BLaER1 (cell line): ENCODE data around the gene KPNB1.
A peak's percentile ranks its signal among the peaks of the same experiment; 100 is the strongest.

Source experiments
- H3K27ac ChIP-seq: shearing (Covaris generic); formaldehyde crosslinking; 2 replicates; pipeline ENCODE4 v1.8.1; 2022
- H3K27me3 ChIP-seq: shearing (Covaris generic); formaldehyde crosslinking; 2 replicates; pipeline ENCODE4 v1.8.1; 2022
- H3K36me3 ChIP-seq: shearing (Covaris generic); formaldehyde crosslinking; 2 replicates; pipeline ENCODE4 v1.8.1; 2022
- H3K4me1 ChIP-seq: shearing (Covaris generic); formaldehyde crosslinking; 2 replicates; pipeline ENCODE4 v1.8.1; 2022
- H3K4me2 ChIP-seq: shearing (Covaris generic); formaldehyde crosslinking; 2 replicates; pipeline ENCODE4 v1.8.1; 2022
- H3K4me3 ChIP-seq: shearing (Covaris generic); formaldehyde crosslinking; 2 replicates; pipeline ENCODE4 v1.8.1; 2022
- H3K9ac ChIP-seq: shearing (Covaris generic); formaldehyde crosslinking; 2 replicates; pipeline ENCODE4 v1.8.1; 2022
- H3K9me3 ChIP-seq: shearing (Covaris generic); formaldehyde crosslinking; 2 replicates; pipeline ENCODE4 v1.8.1; 2022
- H4K20me1 ChIP-seq: shearing (Covaris generic); formaldehyde crosslinking; 2 replicates; pipeline ENCODE4 v1.8.1; 2022
- Cebpa-rat ChIP-seq: shearing (Covaris generic); IDR thresholded peaks from 2 replicates; pipeline ENCODE4 v1.8.1; 2022

KPNB1 gene

DNA sequence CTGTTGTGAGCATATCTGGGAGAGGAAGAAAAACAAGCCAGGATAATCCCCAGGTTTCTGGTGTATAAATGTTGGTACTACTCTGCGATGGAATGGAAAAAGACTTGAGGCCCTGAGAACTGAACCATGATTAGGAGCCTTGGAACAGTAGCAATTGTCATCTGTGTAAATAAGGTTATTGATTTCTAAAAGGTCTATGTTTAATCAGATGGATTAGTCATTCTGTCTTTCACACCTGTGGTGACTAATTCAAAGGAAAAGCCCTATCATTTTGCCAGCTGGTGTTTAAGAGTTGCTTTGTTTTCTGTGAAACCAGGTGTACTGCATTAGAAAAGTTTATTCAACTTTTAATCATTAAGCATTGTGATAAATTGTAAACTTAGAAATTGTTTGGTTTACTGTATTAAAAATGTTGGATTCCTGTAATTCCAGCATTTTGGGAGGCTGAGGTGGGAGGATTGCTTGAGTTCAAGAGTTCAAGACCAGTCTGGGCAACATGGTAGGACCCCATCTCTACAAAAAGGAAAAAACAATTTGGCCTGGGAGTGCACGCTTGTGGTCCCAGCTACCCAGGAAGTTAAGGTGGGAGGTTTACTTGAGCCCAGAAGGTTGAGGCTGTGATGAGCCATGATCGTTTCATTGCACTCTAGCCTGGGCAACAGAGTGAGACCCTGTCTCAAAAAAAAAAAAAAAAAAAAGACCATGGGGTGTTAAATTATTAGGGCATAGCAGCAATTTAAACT lies 29.0 kb upstream of the KPNB1 start:
- no peak for TF ChIP-seq Cebpa-rat
- H3K4me2 ChIP-seq: peak overlapping the region; percentile 54
- peaks cover 85% of the 10 kb centered on the region for H3K36me3 ChIP-seq

DNA sequence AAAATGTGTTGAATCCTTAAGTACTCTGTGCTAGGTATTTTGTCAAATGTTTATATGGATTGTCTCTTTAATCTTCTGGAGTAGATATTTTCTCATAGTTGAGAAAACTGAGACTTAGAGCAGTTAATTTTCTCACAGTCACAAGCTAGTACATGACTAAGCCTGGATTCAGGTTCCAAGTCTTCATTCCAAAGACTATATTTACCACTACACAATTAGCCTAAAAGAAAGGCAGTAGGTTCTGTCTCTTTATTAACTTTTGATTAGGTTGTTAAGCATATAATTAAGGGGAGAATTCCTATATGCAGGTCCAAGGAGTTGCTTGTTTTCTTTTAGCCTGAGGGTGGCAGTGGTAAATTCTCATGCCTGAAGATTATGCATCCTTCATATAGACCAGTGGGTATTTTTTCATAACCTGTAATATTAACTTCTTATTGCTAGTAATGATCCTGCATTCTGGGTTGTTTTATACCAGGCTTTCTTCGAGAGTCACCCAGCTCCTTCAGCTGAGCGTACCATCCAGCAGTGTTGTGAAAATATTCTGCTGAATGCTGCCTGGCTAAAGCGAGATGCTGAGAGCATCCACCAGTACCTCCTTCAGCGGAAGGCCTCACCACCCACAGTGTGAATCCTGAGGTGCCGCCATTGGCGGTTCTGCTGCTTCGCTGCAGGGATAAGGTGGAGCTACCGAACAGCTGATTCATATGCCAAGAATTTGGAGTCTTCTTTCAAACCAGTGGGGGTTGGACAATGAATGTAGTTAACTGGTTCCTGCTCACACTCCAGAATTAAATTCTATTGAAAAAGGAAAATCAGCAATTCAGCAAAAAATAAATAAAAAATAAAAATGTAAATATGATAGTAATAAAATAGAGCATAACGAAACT lies 28.2 kb upstream of the KPNB1 start:
- Histone ChIP-seq H3K4me2 (0 out of 2 replicates have a peak overlapping the region, but pooled peaks have one; percentile 54), H3K4me1 (peaks cover 36% of the 10 kb centered on the region), H3K4me3 (no peak overlapping the region), H3K9ac (no peak overlapping the region), H3K27me3 (no peaks in the 10 kb centered on the region), H3K36me3 (peaks cover 79% of the 10 kb centered on the region), H4K20me1 (no peaks in the 10 kb centered on the region), H3K27ac (0 out of 2 replicates have a peak overlapping the region, but pooled peaks have one; percentile 14), H3K9me3 (no peaks in the 10 kb centered on the region)
- no peak for TF ChIP-seq Cebpa-rat

More for the DNA sequence above, 29.0 kb upstream of the KPNB1 start:
- Histone ChIP-seq H4K20me1 (no peaks in the 10 kb centered on the region), H3K9ac (no peak overlapping the region), H3K4me1 (peaks cover 45% of the 10 kb centered on the region), H3K27me3 (no peaks in the 10 kb centered on the region), H3K9me3 (no peaks in the 10 kb centered on the region), H3K4me3 (no peak overlapping the region), H3K27ac (0 out of 2 replicates have a peak overlapping the region, but pooled peaks have one; percentile 14)

DNA sequence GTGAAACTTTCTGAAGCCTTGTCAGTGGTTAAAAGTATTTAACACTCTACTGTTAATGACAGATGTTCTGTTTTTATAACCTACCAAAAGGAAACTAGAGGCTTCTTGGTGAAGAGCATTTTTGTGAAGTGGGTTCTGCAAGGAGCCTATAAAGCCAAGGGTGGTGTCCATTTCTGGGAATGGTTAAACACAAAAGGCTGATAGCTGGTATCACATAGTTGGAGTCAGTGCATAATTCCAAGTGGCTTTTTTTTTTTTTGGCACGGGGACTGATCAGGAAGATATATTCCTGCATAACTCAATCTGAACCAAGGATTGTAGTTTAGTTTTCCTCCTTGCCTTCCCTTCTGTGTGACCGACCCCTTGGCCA lies 27.6 kb upstream of the KPNB1 start:
- Histone ChIP-seq H3K9me3 (no peaks in the 10 kb centered on the region), H3K4me3 (no peak overlapping the region), H3K27me3 (no peaks in the 10 kb centered on the region), H3K36me3 (peaks cover 77% of the 10 kb centered on the region), H3K4me1 (peaks cover 32% of the 10 kb centered on the region), H4K20me1 (no peaks in the 10 kb centered on the region), H3K9ac (no peak overlapping the region), H3K4me2 (no peak overlapping the region), H3K27ac (no peak overlapping the region)
- no peak for TF ChIP-seq Cebpa-rat

DNA sequence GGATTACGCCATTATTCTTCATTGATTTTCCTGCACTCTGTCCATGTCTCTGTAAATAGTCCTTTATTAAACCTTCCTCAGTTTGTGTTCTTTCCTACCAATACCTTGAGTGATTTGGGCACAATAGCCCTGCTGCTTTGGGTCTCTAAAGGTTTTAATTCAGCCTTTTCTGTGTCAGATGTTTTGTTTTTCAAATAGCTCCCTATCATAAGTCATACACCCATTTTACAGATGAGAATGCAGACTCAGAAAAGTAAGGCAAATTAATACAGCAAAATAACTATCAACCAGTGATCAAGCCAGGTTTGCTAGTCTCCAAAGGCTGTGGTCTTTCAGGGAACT lies 25.0 kb upstream of the KPNB1 start:
- Histone ChIP-seq H3K4me3 (no peak overlapping the region), H3K4me1 (peaks cover 17% of the 10 kb centered on the region), H3K9me3 (no peaks in the 10 kb centered on the region), H4K20me1 (no peaks in the 10 kb centered on the region), H3K27me3 (no peaks in the 10 kb centered on the region), H3K36me3 (peaks cover 55% of the 10 kb centered on the region), H3K4me2 (no peak overlapping the region), H3K27ac (no peak overlapping the region), H3K9ac (no peak overlapping the region)
- no peak for TF ChIP-seq Cebpa-rat

DNA sequence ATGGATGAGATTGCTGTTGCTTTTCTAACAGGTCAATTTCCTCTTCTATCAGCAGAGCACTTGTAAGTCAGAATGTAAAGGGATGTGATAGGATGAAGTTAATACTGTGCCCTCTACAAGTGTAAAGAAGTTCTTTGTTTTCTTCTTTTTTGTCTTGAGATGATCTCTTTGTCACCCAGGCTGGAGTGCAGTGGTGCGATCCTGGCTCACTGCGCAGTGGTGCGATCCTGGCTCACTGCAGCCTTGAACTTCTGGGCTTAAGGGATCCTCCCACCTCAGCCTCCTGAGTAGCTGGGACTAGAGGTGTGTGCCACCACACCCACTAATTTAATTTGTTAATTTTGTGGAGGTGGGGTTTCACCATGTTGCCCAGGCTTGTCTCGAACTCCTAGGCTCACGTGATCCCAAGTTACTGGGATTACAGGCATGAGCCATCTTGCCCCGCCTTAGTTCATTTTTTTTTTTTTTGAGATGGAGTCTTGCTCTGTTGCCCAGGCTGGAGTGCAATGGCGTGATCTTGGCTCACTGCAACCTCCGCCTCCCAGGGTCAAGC lies 21.6 kb upstream of the KPNB1 start:
- Histone ChIP-seq H3K36me3 (peaks cover 33% of the 10 kb centered on the region), H3K4me3 (no peak overlapping the region), H4K20me1 (no peaks in the 10 kb centered on the region), H3K27me3 (no peaks in the 10 kb centered on the region), H3K9ac (no peak overlapping the region), H3K27ac (no peak overlapping the region), H3K9me3 (no peaks in the 10 kb centered on the region), H3K4me1 (no peaks in the 10 kb centered on the region), H3K4me2 (no peak overlapping the region)
- no peak for TF ChIP-seq Cebpa-rat

DNA sequence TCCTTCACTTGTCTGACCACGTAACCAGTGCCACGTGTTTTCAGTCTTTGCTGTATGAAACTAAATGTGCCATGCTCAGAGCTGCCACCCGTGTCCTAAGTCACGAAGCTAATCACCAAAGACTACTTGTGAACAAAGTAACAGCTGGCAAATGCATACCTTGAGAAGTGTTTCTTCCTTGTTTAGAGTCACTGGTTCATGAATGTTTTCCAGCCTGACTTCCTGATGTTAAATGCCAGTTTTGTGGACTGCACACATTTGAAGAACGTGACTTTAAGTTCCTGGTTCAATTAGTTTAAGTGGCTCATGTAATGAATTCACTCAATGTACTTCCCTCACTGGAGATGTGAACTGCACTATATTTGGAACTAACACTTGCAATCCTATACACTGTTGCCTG lies 19.9 kb upstream of the KPNB1 start:
- H3K4me1 ChIP-seq: no peaks in the 10 kb centered on the region
- H4K20me1 ChIP-seq: no peaks in the 10 kb centered on the region
- no peak overlapping the region for H3K27ac ChIP-seq
- H3K9me3 ChIP-seq: no peaks in the 10 kb centered on the region
- H3K36me3 ChIP-seq: peaks cover 17% of the 10 kb centered on the region
- H3K9ac ChIP-seq: no peak overlapping the region
- TF ChIP-seq Cebpa-rat: no peak
- no peak overlapping the region for H3K4me3 ChIP-seq
- no peaks in the 10 kb centered on the region for H3K27me3 ChIP-seq
- no peak overlapping the region for H3K4me2 ChIP-seq

DNA sequence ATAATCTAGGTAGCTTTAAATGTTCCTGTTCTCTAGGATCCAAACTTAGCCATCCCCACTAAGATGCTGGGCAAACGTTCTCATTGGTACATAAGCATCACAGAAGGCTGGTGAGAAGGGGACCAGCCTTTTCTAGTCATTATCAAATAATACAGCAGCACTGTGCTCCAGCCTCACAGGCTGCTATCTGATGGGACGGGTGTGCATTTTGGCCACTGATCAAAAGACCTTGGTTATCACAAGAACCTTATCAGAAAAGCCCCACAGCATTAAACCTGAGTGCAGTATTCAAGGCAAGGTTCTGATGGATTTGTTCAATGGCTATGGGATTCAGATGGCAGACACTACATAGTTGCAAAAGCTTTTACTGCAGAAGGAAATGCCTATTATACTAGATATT lies 19.1 kb upstream of the KPNB1 start:
- Histone ChIP-seq H3K27me3 (no peaks in the 10 kb centered on the region), H3K9ac (no peak overlapping the region), H3K4me3 (no peak overlapping the region), H3K36me3 (peaks cover 10% of the 10 kb centered on the region), H4K20me1 (no peaks in the 10 kb centered on the region), H3K9me3 (no peaks in the 10 kb centered on the region), H3K4me1 (no peaks in the 10 kb centered on the region), H3K27ac (no peak overlapping the region), H3K4me2 (no peak overlapping the region)
- TF ChIP-seq Cebpa-rat: no peak

DNA sequence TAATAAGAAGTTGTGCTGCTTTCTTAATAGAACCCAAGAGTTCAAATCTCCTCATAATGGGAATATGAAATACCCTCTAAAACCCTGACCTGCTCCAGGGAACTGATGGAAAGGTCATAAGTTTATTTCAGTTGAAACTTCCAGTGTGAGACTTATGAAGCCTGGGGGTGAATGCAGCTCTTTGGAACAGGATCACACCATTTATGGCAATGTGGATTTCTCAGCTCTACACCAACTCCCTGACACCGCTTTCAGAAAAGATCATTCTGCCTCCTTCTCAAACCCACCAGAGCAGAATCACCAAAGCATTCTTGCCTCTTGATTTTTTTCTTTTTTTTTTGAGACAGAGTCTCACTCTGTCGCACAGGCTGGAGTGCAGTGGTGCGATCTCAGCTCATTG lies 16.7 kb upstream of the KPNB1 start:
- Histone ChIP-seq H3K36me3 (peaks cover 26% of the 10 kb centered on the region; the same call in 1 of the 2 replicates), H3K27me3 (no peaks in the 10 kb centered on the region), H3K9ac (no peak overlapping the region), H3K27ac (no peak overlapping the region), H4K20me1 (no peaks in the 10 kb centered on the region), H3K9me3 (no peaks in the 10 kb centered on the region), H3K4me2 (no peak overlapping the region), H3K4me3 (no peak overlapping the region), H3K4me1 (peaks cover 14% of the 10 kb centered on the region)
- TF ChIP-seq Cebpa-rat: no peak

DNA sequence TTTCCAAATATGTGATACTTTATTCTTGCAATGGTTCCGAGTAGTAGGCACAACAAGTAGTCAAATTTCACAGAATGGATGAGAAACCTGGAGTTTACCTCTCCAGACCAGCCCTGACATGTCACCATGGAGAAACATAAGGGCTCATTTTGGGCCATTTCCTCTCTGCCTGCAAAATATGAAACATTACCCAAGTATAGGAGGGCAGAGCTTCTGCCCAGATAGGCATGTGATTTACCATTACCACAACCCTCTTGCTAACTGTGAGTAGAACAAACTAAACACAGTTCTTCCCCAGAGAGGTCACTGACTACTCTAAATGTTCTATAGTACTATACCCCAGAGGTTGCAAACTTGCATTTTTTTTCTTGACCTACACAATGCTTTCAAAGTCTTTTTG lies 15.7 kb upstream of the KPNB1 start:
- Histone ChIP-seq H4K20me1 (no peaks in the 10 kb centered on the region), H3K27ac (no peak overlapping the region), H3K27me3 (no peaks in the 10 kb centered on the region), H3K4me2 (no peak overlapping the region), H3K36me3 (peaks cover 30% of the 10 kb centered on the region), H3K9ac (no peak overlapping the region), H3K9me3 (no peaks in the 10 kb centered on the region), H3K4me3 (no peak overlapping the region), H3K4me1 (peaks cover 14% of the 10 kb centered on the region)
- TF ChIP-seq Cebpa-rat: no peak

DNA sequence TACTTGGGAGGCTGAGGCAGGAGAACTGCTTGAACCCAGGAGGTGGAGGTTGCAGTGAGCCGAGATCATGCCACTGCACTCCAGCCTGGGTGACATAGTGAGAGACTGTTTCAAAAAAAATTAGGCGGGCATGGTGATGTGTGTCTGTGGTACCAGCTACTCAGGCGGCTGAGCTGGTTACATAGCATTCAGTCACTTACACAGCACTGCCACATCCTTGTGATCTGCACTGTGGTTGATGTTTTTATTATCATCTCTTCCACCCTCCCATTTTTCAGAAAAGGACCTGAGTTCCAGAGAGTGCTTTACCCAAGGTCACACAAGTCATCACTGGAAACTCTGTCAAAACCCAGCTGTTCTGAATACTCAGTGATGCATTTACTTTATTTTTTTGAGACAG lies 14.8 kb upstream of the KPNB1 start:
- no peak for TF ChIP-seq Cebpa-rat
- Histone ChIP-seq H3K27ac (no peak overlapping the region), H3K27me3 (no peaks in the 10 kb centered on the region), H4K20me1 (no peaks in the 10 kb centered on the region), H3K9me3 (no peaks in the 10 kb centered on the region), H3K36me3 (peaks cover 30% of the 10 kb centered on the region), H3K9ac (no peak overlapping the region), H3K4me1 (peaks cover 14% of the 10 kb centered on the region), H3K4me2 (no peak overlapping the region), H3K4me3 (no peak overlapping the region)
